Measurements from ENCODE around the gene HIVEP3. TPM values are rescaled to one million over a fixed set of nuclear protein-coding genes. Genes with fewer than 3 reads are reported as not detected.

HIVEP3 gene
- total RNA-seq, 2 experiments from 2014 or later, result 26.3 to 27.2 TPM

DNA sequence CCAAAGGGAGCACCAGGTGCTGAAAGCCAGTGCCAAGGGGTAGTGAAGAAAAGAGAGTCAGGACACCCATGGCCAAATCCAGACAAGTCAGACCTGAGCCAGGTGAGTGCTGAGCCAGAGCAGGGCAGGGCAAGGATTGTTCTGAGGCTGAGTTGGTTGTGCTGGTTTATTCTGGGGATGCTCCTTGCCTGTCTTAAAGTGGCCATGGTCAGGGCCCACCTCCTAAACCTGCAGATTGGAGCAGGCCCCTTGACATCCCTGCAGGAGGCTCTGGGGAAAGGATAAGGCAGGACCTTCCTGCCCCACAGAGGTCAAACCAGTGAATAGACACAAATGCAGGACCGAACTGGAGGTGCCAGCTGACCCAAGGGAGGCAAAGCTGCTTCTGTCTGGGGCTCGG, 138.4 kb downstream of the HIVEP3 start:
- POLR2A ChIA-PET, result no interaction called here

DNA sequence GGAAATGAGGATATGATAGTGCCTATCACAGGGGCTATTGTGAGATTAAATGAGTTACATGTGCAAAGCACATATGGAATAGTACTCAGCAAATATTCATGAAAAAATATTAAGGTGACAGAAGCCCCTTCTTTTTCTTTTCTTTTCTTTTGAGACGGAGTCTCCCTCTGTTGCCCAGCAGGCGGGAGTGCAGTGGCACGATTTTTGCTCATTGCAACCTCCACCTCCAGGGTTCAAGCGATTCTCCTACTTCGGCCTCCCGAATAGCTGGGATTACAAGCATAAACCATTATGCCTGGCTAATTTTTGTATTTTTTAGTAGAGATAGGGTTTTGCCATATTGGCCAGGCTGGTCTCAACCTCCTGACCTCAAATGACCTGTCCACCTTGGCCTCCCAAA, 139.4 kb downstream of the HIVEP3 start:
- CTCF ChIA-PET, result interaction anchor here (1.8 kb wide), 1 partner anchor 12 kb away, joined by 4 read pairs; no protein-coding TSS in a partner anchor
- POLR2A ChIA-PET, result no interaction called here

More for the DNA sequence above, 138.4 kb downstream of the HIVEP3 start:
- CTCF ChIA-PET, result interaction anchor here (1.8 kb wide), 1 partner anchor 13 kb away, joined by 4 read pairs; no protein-coding TSS in a partner anchor

DNA sequence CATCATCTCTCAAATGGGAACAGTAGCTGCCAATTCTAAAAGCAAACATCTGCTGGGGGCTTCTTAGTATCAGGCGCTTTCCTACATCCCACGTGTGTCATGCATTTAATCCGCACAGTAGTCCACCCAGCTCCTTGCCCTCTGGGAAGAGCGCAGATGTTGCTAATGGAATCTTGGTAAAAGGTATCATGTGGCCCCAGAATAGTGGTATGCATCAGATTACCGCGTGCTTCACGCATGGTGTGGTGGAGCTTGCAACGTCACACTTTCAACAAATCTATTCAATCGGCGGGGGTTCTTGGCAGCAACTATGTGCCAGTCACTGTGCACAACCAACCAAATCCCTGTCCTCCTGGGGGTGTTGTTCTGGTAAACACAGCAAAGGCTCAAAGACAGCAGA, 141.0 kb downstream of the HIVEP3 start:
- CTCF ChIA-PET, result no interaction called here
- POLR2A ChIA-PET, result no interaction called here

DNA sequence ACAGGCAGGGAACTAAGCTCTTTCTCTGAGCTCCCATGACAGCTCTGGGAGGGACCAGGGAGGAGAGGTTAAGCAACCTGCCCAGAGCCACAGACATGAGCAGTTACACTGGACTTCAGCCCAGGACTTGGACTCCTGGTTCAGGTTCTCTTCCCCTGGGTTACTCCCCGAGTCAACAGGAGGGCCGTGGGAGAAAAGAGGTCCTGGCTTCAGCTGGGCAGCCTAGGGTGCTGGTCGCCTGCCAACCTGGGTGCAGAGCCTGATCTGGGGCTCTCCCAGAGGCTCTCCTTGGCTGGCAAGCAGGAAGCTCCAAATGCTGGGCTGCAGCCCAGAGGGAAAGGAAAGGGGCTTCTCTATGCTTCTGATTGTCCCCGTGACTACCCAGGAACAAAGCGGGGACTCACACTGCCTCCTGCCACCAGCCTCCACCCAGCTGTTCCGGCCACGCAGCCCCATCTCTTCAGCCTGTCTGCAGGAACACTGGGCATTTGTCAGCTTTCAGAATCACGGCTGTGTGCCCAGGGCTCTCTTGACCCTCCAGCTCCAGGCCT, 141.8 kb downstream of the HIVEP3 start:
- POLR2A ChIA-PET, result no interaction called here
- CTCF ChIA-PET, result no interaction called here

DNA sequence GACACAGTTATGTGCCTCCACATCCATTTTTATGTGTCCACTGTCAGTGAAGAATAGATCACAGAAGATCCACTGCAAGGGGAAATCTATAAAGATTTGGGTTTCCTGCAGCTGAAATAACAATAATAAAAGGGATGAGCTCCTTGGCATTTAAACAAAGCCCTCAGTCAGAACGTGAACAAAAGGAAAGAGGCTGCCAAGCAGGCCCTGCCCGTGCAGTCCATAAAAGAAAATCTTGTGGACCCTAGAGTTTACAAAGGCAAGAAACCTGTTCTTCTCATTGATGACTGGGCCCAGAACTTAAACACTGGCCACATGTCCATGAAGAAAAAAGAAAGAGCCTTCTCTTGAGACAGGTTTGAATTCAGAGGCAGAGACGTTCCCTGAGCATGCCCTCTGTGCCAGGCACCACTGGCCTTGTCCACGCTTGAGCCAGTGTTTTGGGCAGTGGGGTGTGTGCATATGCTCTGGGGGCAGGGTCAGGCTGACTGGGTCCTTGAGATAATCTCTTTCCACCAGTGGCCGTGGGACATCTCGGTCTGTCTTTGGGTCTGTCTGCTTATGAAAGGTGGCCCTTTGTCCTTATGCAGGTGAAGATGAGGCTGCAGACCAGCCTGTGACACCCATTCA, 142.7 kb downstream of the HIVEP3 start:
- ChIA-PET CTCF (no interaction called here), POLR2A (no interaction called here)

DNA sequence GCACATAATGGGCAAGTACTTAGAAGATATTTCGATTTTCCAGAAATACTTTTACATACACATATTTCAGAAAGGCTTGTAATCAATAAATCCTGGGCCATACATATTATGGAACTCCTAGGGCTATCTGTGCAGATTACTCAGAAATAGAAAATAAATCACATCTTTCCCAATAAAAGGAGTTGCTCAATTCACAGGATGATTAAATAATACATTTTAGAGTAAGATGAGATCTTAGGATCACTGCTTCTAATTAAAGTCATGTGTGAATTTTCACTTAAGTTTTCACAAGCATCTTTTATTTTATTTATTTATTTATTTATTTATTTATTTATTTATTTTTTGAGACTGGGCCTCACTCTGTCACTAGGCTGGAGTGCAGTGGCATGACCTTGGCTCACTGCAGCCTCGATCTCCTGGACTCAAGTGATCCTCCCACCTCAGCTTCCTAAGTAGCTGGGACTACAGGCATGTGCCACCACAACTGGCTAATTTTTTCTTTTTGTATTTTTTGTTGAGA, 144.2 kb downstream of the HIVEP3 start:
- CTCF ChIA-PET, result no interaction called here
- POLR2A ChIA-PET, result no interaction called here

DNA sequence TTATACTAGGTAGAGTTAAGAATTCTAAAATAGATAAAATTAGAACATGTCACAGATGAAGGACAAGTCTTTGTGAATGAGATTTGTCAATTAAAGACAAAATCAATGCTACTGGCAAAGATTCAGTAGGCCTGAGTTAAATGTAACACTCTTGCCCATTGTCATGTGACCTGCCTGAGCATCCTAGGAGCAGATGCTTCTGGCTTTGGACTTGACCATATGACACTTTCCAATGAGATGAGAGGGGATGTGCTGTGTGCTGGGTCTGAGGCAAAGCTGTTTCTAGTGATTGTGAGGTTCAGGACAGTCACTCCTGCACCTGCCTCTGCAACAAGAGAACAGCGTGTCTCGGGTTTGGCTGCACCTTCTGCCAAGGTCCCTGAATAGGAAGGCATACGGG, 144.9 kb downstream of the HIVEP3 start:
- ChIA-PET POLR2A (no interaction called here), CTCF (no interaction called here)

DNA sequence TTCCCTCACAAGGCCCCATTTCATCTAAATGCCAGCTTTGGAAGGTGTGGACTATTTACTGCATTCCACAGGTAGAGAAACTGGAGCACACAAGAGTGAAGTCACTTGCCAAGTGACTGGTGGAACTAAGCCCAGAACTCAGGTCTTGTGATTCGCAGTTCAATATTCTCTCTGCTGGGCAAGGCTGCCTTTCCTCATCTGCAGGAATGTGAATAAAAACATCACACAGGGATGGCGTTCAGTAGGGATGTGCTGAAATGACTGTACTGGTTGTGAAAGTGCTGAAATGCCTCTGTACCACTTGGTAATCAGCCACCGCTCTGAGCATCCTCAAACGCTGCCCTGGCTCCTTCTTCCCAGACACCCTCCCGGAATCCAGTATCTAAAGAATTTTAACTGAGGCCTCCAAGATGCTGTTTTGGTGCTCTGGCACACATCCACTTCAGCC, 145.6 kb downstream of the HIVEP3 start:
- CTCF ChIA-PET, result no interaction called here

DNA sequence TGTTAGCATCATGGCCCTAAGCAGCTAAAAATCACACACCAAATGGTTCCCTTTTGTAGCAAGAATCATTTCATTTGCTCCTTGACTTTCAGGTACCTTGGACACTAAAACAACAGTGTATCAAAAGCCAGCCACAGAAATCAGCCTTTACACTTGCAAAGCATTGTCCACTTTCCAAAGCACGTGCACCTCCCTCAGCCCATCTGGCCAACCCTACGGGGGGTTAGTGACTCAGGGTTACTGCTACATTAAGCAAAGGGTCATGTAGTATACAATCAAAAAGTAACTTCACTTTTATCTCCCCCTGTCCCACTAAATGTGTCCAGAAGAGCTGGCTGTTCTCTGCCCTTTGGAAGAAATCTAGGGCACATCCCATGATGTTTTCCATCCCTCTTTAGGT, 149.7 kb downstream of the HIVEP3 start:
- ChIA-PET POLR2A (no interaction called here), CTCF (interaction anchor here (1.0 kb wide), 1 partner anchor 20 kb away, joined by 3 read pairs; no protein-coding TSS in a partner anchor)

More for the DNA sequence above, 145.6 kb downstream of the HIVEP3 start:
- POLR2A ChIA-PET, result no interaction called here

DNA sequence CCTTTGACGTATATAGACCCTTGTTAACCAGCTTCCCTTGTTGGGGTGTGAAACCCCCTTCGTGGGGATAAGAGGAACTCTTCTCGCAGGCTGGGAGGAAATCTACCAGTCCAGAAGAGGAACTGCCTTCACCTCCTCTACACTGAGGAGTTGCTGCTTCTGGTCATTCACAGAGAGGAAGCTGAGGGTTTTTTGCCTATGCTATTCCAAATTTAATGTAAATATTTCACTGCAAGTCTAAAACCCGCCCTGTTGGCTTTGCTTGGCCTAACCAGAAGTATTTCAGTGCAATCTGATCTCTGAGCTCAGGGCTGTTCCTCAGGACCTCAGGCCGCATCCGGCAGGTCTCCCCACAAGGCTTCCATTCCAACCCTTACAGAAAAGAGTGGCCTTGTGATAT, 150.1 kb downstream of the HIVEP3 start:
- CTCF ChIA-PET, result interaction anchor here (1.4 kb wide), 1 partner anchor 12 kb away, joined by 4 read pairs; no protein-coding TSS in a partner anchor
- POLR2A ChIA-PET, result no interaction called here

DNA sequence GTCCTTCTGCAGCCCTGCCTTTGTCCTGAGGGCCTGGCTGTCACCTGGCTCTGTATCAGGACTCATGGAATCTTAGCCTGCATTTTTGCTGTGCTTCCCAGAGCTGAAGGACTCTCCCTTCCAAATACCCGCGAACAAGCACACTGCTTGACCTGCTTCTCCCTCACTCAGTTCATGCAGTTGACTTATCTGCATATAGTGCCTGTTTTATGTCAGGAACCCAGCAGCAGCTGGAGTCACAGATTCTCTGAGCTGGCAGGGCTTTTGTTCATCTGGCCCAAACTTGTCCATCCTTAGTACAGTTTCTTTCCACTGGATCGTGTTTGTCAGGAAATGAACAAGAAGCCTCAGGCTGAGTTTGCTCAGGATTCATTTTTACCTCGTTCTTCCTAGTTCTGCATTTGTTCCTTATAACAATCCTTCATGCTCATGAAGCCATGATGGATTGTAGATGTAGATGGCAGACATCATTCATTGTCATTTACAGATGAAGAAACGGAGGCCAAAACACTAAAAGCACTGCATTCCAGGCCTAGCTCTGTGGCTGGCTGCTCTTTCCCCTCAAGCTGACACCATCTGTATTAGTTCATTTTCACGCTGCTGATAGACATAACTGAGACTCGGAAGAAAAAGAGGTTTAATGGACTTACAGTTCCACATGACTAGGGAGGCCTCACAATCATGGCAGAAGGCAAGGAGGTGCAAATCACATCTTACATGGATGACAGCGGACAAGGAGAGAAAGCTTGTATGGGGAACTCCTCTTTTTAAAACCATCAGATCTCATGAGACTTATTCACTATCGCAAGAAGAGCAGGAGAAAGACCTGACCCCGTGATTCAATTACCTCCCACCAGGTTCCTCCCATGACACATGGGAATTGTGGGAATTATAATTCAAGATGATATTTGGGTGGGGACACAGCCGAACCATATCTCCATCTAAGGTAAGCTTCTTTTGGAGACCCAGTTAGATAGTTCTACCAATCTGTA, 150.9 kb downstream of the HIVEP3 start:
- POLR2A ChIA-PET, result no interaction called here
- CTCF ChIA-PET, result interaction anchor here (1.0 to 1.4 kb wide), 2 partner anchors 12 to 271 kb away, joined by 3 to 4 read pairs; no protein-coding TSS in a partner anchor

DNA sequence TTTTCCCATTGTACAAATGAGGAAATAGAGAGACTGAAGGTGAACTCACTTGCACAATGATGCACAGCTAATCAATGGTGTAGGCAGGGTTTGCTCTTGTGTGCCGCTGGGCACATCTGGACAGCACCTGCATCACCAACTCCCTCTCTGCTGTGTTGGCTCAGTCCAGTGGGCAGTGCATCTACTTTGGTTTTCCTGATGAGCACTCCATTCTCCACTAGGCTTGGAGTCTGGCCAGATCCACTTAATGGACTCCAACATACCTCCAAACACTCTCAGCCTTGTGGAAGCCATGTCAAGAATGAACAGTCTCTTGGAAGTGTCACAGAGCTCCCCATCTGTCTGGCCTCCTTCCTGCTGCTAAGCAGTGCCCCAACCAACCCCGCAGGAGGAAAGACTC, 152.2 kb downstream of the HIVEP3 start:
- ChIA-PET POLR2A (no interaction called here), CTCF (no interaction called here)

DNA sequence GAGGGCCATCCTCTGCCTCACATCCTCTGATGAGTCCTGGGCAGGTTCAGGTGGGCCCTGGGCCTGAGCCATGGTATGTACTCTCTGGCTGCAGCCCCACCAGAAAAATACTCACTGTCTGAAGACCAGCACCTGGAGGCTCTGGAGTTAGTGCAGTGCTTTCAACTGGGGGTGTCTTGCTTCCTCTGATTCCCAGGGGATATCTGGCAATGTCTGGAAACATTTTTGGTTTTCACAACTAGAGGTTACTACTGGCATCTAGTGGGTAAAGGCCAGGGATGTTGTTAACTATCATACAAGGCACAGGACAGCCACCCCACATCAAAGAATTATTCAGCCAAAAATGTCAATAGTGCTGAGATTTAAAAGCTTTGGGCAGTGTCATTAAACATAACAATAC, 152.7 kb downstream of the HIVEP3 start:
- CTCF ChIA-PET, result no interaction called here
- POLR2A ChIA-PET, result no interaction called here

DNA sequence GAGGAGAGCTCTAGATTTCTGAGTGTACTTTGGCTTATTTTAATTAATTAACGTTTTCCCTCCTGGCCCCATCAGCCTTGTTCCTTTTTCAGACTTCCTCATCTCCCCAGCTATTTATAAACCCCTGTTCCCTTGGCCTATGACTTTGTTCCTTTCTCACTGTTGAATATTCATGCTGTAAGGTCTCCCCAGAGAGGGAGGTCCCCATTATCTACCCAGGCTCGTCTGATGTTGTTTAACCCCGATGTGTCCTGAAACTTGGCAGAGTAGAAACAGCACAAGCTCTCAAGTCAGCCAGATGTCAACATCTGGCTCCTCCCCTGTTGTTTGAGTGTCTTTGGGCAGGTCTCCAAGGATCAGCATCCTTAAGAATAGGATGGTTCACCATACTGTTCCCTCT, 153.6 kb downstream of the HIVEP3 start:
- POLR2A ChIA-PET, result no interaction called here
- CTCF ChIA-PET, result no interaction called here

DNA sequence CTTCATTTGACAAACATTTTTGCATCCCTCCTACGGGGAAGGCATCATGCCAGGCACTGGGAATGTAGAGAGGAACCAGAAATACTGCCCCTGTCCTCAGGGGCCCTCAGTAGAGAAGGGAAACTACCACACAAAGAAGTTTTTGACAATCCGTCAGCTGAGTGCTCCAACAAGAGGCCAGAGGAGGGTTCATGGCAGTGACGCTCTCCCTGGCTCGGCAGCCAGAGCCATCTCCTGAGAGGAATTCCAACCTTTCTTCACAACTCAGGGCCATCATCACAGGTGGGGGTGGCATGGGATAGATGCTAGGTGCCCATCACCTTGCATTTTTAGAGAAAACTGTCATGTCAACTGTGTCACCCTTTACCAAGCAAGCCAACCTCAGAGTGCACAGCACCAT, 154.1 kb downstream of the HIVEP3 start:
- ChIA-PET CTCF (no interaction called here), POLR2A (no interaction called here)

DNA sequence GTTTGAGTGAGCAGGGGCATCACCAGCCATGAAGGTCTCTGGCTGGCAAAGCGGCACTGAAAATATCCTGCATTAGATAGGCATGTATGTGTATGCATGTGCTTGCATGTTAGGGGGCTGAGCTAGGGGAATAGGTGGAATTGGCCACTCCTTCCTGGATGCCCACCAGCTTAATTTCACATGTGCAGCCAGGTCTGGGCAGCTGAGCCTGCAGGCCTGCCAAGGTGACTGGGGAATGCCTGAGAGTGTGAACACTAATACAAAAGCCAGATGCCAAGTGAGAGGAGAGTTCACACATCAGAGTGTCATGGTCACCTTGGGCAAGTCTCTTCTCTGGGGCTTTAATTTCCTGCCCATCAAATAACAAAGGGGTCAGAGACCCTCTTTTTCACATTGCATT, 155.9 kb downstream of the HIVEP3 start:
- CTCF ChIA-PET, result no interaction called here
- POLR2A ChIA-PET, result no interaction called here

DNA sequence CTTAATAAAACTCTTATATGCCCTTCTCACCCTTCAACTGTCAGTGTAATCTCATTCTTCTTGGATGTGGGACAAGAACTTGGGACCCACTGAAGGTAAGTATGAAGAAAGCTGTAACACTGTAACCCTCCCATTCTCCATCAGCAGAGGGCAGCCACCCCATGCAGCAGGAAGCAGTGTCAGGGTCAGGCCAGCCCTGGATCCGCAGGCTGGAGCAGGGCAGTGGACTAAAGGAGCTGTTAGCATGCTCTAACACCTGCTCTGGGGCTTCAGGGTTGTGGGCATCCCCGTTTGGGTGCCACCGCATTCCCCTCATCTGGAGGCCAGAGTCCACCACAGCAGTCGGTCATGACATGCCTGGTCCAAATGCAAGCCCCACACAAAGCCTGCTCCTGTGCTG, 156.5 kb downstream of the HIVEP3 start:
- CTCF ChIA-PET, result no interaction called here
- POLR2A ChIA-PET, result no interaction called here

DNA sequence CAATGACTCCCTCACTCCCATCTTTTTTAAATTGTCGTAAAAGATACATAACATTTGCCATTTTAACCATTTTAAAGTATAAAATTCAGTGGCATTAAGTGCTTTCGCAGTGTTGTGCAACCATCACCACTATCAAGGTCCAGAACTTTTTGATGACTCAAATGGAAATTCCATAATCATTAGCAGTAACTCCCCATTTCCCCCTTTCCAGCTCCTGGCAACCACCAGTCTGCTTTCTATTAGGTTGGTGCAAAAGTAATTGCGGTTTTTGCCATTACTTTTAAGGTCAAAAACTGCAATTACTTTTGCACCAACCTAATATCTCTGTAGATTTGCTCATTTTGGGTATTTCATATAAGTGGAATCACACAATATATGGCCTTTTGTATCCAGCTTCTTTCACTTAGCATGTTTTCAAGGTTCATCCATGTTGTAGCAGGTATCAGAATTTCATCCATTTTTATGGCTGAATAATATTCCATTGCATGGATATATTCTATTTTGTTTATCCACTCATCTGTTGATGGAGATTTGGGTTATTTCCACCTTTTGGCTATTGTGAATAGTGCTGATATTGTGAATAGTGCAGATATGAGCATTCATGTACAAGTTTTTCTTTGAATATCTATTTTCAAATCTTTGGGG, 159.7 kb downstream of the HIVEP3 start:
- ChIA-PET POLR2A (interaction anchor here (0.6 kb wide), 1 partner anchor 103 kb away, joined by 6 read pairs; no protein-coding TSS in a partner anchor), CTCF (no interaction called here)

DNA sequence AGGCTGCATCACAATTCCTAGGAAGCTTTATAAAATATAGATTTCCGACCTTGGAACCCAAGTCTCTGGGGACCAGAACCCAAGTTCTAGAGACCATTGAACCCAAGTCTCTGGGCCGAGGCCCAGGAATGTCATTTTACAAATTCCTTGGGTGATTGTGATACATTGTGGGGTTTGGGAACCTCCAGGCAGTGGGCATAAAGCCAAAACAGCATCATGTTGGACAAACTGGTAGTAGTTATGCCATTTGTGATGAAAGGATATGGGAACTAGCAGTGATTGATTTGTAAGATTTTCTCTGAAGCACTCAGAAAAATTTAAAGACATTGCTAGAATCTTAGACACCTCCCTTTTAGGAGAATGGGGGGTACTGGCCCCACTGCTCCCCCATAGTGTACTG, 160.2 kb downstream of the HIVEP3 start:
- POLR2A ChIA-PET, result interaction anchor here (0.6 kb wide), 1 partner anchor 103 kb away, joined by 6 read pairs; no protein-coding TSS in a partner anchor
- CTCF ChIA-PET, result no interaction called here

DNA sequence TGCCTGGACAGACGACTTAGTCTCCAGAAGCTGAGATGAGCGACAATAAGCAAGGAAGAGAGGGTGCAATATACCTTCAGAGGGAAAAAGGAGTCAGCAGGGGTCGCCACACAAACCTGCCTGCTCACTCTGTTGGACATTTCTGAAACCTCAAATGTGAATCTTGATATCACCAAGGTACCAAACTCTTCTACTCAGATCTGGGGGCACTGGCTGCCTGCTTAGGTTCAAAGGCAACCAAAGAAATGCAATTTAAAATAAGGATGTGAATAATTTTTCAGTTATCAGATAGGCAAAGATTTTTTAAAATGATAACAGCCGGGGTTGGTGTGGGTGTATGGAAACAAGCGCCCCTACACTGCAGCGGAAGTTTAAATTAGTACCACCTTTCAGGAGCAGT, 164.2 kb downstream of the HIVEP3 start:
- POLR2A ChIA-PET, result no interaction called here
- CTCF ChIA-PET, result interaction anchor here (1.3 to 1.5 kb wide), 2 partner anchors 59 to 71 kb away, joined by 3 read pairs; no protein-coding TSS in a partner anchor

Measured in activated CD8-positive, alpha-beta memory T cell treated with anti-CD3 and anti-CD28 coated beads for 36 hours (primary cell).